GM12878 (cell line): ENCODE data around the gene SPINK5. TPM values are rescaled to one million over a fixed set of nuclear protein-coding genes. Genes with fewer than 3 reads are reported as not detected.

Source experiments
- BMI1 ChIP-seq: fragments of 450-650 bp; IDR thresholded peaks from 2 replicates; pipeline ENCODE4 v1.6.1; 2016; ENCODE audit warnings: mild to moderate bottlenecking, moderate library complexity, borderline replicate concordance
- CHD4 ChIP-seq: fragments of 200-600 bp; sonication (generic); IDR thresholded peaks from 2 replicates; pipeline ENCODE4 v1.6.1; 2016; ENCODE audit warnings: mild to moderate bottlenecking
- JUNB ChIP-seq: IDR thresholded peaks from 2 replicates; pipeline ENCODE4 v1.6.1; 2016; ENCODE audit warnings: antibody characterized with exemption, mild to moderate bottlenecking
- KLF5 ChIP-seq: fragments of 450-650 bp; IDR thresholded peaks from 2 replicates; pipeline ENCODE4 v1.6.1; 2014; ENCODE audit warnings: mild to moderate bottlenecking; ENCODE audit not compliant: partially characterized antibody
- NFIC ChIP-seq: IDR thresholded peaks from 2 replicates; pipeline ENCODE4 v1.6.1; 2012; ENCODE audit warnings: low read depth, mild to moderate bottlenecking, inconsistent platforms, low read length, moderate library complexity
- PML ChIP-seq: IDR thresholded peaks from 2 replicates; pipeline ENCODE4 v1.6.1; 2012; ENCODE audit warnings: low read length, inconsistent platforms
- PRDM15 ChIP-seq: fragments of 450-650 bp; formaldehyde crosslinking; IDR thresholded peaks from 2 replicates; pipeline ENCODE4 v1.4.0; 2020; ENCODE audit warnings: mild to moderate bottlenecking, moderate library complexity
- RBBP5 ChIP-seq: fragments of 200-600 bp; sonication (generic); conservative IDR thresholded peaks from 2 replicates; pipeline ENCODE4 v1.6.1; 2016
- SIX5 ChIP-seq: IDR thresholded peaks from 2 replicates; pipeline ENCODE4 v1.6.1; 2011; ENCODE audit warnings: mild to moderate bottlenecking, low read depth, low read length, moderate library complexity; ENCODE audit not compliant: severe bottlenecking
- SKIL ChIP-seq: fragments of 450-650 bp; IDR thresholded peaks from 2 replicates; pipeline ENCODE4 v1.6.1; 2017; ENCODE audit warnings: mild to moderate bottlenecking, low read depth, inconsistent platforms; ENCODE audit not compliant: poor library complexity, severe bottlenecking
- SUPT20H ChIP-seq: IDR thresholded peaks from 2 replicates; pipeline ENCODE4 v1.6.1; 2011; ENCODE audit warnings: low read depth, mild to moderate bottlenecking, low read length, moderate library complexity, borderline replicate concordance; ENCODE audit not compliant: control insufficient read depth
- ZNF592 ChIP-seq: fragments of 450-650 bp; IDR thresholded peaks from 2 replicates; pipeline ENCODE4 v1.6.1; 2017; ENCODE audit warnings: mild to moderate bottlenecking, moderate library complexity
- polyA plus RNA-seq, 11 experiments: library from polyadenylated mRNA; depleted of rRNA in 4 of 11; unstranded in 6 of 11; stranded (reverse) in 5 of 11; fragments of >200 nt; fragmentation: Nextera tagmentation in 4 of 11; fragmentation: Illumina TruSeq in 1 of 11; extraction: Ambion mirVana in 4 of 11; extraction: Trizol in 1 of 11; gene quantifications; 1 replicate in 1 of 11; 2 replicates in 10 of 11; pipeline versions ENCODE4 v1.2.1 to v1.2.3, GENCODE V29; 2011 to 2016; ENCODE audit warnings: inconsistent platforms in 2 of 11, missing spikeins in 2 of 11, low read depth in 1 of 11
- total RNA-seq, 4 experiments: library from RNA; depleted of rRNA in 3 of 4; stranded (reverse); fragments of >200 nt in 3 of 4; fragmentation: Illumina TruSeq in 1 of 4; extraction: Trizol in 1 of 4; gene quantifications; 2 replicates each; pipeline versions ENCODE4 v1.2.1 to v1.2.3, GENCODE V29; 2013 to 2021

SPINK5 gene
- total and polyA plus RNA-seq, 10 of the 15 experiments (the other 5 are each of a cell fraction or from before 2014, with no cell fraction given), result 0.04 to 0.09 TPM; not detected in 8

GRCh38 chr5:148094336-148094735 lies 30.6 kb downstream of the SPINK5 start (continued):
- TF ChIP-seq ZNF592, result no peak
- no peak for TF ChIP-seq CHD4
- no peak for TF ChIP-seq NFIC
- no peak for TF ChIP-seq PML
- TF ChIP-seq SIX5, result no peak
- no peak for TF ChIP-seq SUPT20H
- TF ChIP-seq JUNB, result no peak
- no peak for TF ChIP-seq PRDM15 (CRISPR knock-in tag)
- TF ChIP-seq BMI1, result no peak
- no peak for TF ChIP-seq SKIL
- TF ChIP-seq KLF5, result no peak
- no peak for TF ChIP-seq RBBP5
